Fibroblast of lung (primary cell): ENCODE results near the gene EPB41L1. TPM values are rescaled to one million over a fixed set of nuclear protein-coding genes. Genes with fewer than 3 reads are reported as not detected.

ENCODE experiments used
- DNase-seq, 2 donors: peaks; one replicate each; pipeline versions ENCODE4 v3.0.0 to v3.0.0-alpha.2; 2010; ENCODE audit warnings: low read depth in 2 of 2
- H2AFZ ChIP-seq: 2 replicates; pipeline ENCODE4 v1.5.1; 2012; ENCODE audit warnings: low read length, control low read depth, inconsistent platforms
- H3K27ac ChIP-seq: 2 replicates; pipeline ENCODE4 v1.5.1; 2011; ENCODE audit warnings: low read length, control low read depth; ENCODE audit not compliant: insufficient read depth
- H3K27me3 ChIP-seq: 2 replicates; pipeline ENCODE4 v1.5.1; 2011; ENCODE audit warnings: mild to moderate bottlenecking, low read length; ENCODE audit not compliant: control insufficient read depth, insufficient read depth
- H3K36me3 ChIP-seq: 2 replicates; pipeline ENCODE4 v1.5.1; 2011; ENCODE audit warnings: low read length; ENCODE audit not compliant: control insufficient read depth, insufficient read depth
- H3K4me1 ChIP-seq: 2 replicates; pipeline ENCODE4 v1.5.1; 2011; ENCODE audit warnings: low read length; ENCODE audit not compliant: control insufficient read depth, insufficient read depth; ENCODE audit errors: extremely low read depth
- H3K4me2 ChIP-seq: 2 replicates; pipeline ENCODE4 v1.5.1; 2011; ENCODE audit warnings: low read length, control low read depth; ENCODE audit not compliant: insufficient read depth; ENCODE audit errors: extremely low read depth
- H3K4me3 ChIP-seq, 4 experiments: fragments of 200-600 bp in 1 of 4; sonication (generic) in 1 of 4; replicated peaks in 1 of 4; 2 replicates each; pipeline ENCODE4 v1.5.1; 2011 to 2016; ENCODE audit warnings: low read length in 4 of 4, low read depth in 3 of 4, mild to moderate bottlenecking in 3 of 4, control low read depth in 2 of 4, inconsistent platforms in 1 of 4, mixed read lengths in 1 of 4; ENCODE audit not compliant: insufficient read depth in 1 of 4; ENCODE audit errors: control extremely low read depth in 1 of 4
- H3K79me2 ChIP-seq: 2 replicates; pipeline ENCODE4 v1.5.1; 2012; ENCODE audit warnings: mild to moderate bottlenecking, low read length, inconsistent platforms; ENCODE audit not compliant: control insufficient read depth, insufficient read depth
- H3K9ac ChIP-seq: 2 replicates; pipeline ENCODE4 v1.5.1; 2011; ENCODE audit warnings: mild to moderate bottlenecking, low read length, control low read depth; ENCODE audit not compliant: insufficient read depth
- H3K9me3 ChIP-seq: 2 replicates; pipeline ENCODE4 v1.5.1; 2012; ENCODE audit warnings: low read depth, low read length; ENCODE audit not compliant: control insufficient read depth, insufficient read depth
- H4K20me1 ChIP-seq: 2 replicates; pipeline ENCODE4 v1.5.1; 2011; ENCODE audit warnings: low read length; ENCODE audit not compliant: control insufficient read depth, insufficient read depth; ENCODE audit errors: extremely low read depth
- EZH2 ChIP-seq: IDR thresholded peaks from 2 replicates; pipeline ENCODE4 v1.5.1; 2012; ENCODE audit warnings: low read length, control low read depth, mild to moderate bottlenecking; ENCODE audit errors: missing control alignments
- polyA plus RNA-seq, 2 donors: library from polyadenylated mRNA; depleted of rRNA in 1 of 2; stranded (reverse) in 1 of 2; unstranded in 1 of 2; fragments of >200 nt; gene quantifications; 2 replicates each; pipeline ENCODE4 v1.2.1, GENCODE V29; 2011 to 2012; ENCODE audit warnings: missing spikeins in 1 of 2
- total RNA-seq: library from RNA; depleted of rRNA; stranded (reverse); fragments of >200 nt; gene quantifications from 2 replicates; pipeline ENCODE4 v1.2.1, GENCODE V29; 2014
- TF ChIP-seq, protein P1 (sequence below), 2 donors: IDR thresholded peaks in 1 of 2; conservative IDR thresholded peaks in 1 of 2; 1 replicate in 1 of 2; 2 replicates in 1 of 2; pipeline ENCODE4 v1.5.1; 2011 to 2012; ENCODE audit warnings: low read length in 2 of 2, control low read depth in 1 of 2, inconsistent platforms in 1 of 2, low read depth in 1 of 2, mild to moderate bottlenecking in 1 of 2

EPB41L1 gene
- total and polyA plus RNA-seq, 2 donors (not counting 1 experiment from before 2014, with no cell fraction given) = 16.2 to 17.0 TPM

DNA sequence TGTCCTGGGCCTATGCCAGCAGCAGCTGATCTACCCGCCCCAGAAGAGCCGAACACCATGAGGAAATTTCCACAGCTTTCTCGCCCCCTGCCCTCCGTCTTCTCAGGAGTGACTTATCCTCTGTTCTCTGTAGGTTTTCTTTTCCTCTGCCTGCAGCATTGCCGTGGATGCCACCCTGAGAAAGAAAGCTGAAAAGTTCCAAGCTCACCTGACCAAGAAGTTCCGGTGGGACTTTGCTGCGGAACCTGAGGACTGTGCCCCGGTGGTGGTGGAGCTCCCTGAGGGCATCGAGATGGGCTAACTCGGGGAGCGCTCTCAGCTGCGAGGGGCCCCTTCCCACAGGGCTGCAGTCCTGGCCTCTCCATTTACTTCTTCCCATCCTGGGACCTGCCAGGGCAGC lies 100.9 kb downstream of the EPB41L1 start:
- H3K36me3 ChIP-seq = peaks cover 8% of the 10 kb centered on the region
- no peak overlapping the region for H2AFZ ChIP-seq
- H4K20me1 ChIP-seq = no peaks in the 10 kb centered on the region
- H3K9ac ChIP-seq = no peak overlapping the region
- no peaks in the 10 kb centered on the region for H3K27me3 ChIP-seq
- H3K4me1 ChIP-seq = no peaks in the 10 kb centered on the region
- DNase-seq = no peak
- no peak overlapping the region for H3K4me2 ChIP-seq
- no peak overlapping the region for H3K27ac ChIP-seq
- TF ChIP-seq, protein P1, sequence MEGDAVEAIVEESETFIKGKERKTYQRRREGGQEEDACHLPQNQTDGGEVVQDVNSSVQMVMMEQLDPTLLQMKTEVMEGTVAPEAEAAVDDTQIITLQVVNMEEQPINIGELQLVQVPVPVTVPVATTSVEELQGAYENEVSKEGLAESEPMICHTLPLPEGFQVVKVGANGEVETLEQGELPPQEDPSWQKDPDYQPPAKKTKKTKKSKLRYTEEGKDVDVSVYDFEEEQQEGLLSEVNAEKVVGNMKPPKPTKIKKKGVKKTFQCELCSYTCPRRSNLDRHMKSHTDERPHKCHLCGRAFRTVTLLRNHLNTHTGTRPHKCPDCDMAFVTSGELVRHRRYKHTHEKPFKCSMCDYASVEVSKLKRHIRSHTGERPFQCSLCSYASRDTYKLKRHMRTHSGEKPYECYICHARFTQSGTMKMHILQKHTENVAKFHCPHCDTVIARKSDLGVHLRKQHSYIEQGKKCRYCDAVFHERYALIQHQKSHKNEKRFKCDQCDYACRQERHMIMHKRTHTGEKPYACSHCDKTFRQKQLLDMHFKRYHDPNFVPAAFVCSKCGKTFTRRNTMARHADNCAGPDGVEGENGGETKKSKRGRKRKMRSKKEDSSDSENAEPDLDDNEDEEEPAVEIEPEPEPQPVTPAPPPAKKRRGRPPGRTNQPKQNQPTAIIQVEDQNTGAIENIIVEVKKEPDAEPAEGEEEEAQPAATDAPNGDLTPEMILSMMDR (conservative IDR thresholded peaks at IDR 0.05 in 1 of 2, IDR thresholded peaks at IDR 0.05 in 1 of 2; ENCODE audit: low read depth in 1 of 2, low read length in 2 of 2) = no peak
- no peak for TF ChIP-seq EZH2
- no peak overlapping the region for H3K4me3 ChIP-seq
- no peaks in the 10 kb centered on the region for H3K79me2 ChIP-seq
- no peaks in the 10 kb centered on the region for H3K9me3 ChIP-seq

DNA sequence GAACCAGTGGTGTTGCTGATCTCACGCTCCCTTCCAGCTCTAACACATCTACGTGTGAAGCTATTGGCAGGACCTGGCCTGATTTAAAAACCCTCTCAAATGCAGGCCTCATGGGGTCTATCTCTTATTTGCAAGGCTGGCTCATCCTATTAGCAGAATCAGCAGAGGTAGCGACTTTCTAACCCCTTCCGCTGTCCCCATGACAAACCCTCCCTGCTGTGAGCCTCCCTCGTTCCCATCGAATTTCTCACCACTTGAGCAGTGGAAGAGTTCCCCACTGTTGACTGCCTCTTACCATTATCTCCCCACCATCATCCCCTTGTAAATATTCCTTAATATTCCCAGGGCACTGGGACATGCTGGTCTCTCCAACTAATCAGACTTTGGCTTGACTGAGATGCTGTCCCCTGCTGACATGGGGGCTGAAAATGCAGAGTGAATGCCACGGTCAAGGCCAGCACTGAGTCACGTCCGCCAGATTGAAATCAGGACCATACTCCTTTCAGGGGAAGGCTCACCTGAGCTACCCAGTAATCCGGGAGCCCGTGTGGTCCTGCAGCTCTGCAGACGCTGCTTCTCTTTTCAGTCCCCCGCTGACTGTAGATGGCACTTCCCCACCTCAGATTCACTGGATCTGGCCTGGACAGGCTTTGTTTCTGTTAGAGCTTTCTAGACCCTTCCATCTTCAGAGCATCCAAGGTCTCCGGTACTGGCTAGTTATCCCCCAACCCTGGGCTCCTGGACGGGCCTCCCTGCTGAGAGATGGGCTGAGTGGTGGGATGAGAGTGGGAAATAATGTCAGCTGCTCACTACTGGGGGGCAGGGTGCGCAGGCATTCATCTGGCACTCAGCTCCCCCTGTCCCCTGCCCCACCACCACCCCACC lies 104.9 kb downstream of the EPB41L1 start:
- Histone ChIP-seq H3K27me3 (no peaks in the 10 kb centered on the region), H3K27ac (no peak overlapping the region), H2AFZ (no peak overlapping the region), H3K9me3 (no peaks in the 10 kb centered on the region), H3K4me2 (no peak overlapping the region), H3K4me1 (no peaks in the 10 kb centered on the region), H3K4me3 (no peak overlapping the region), H4K20me1 (no peaks in the 10 kb centered on the region), H3K9ac (no peak overlapping the region), H3K36me3 (peaks cover 4% of the 10 kb centered on the region), H3K79me2 (no peaks in the 10 kb centered on the region)
- DNase-seq = no peak
- TF ChIP-seq, protein P1 (conservative IDR thresholded peaks at IDR 0.05 in 1 of 2, IDR thresholded peaks at IDR 0.05 in 1 of 2; ENCODE audit: low read depth in 1 of 2, low read length in 2 of 2) = no peak
- no peak for TF ChIP-seq EZH2

- no peaks in the 10 kb centered on the region for H3K79me2 ChIP-seq
- no peaks in the 10 kb centered on the region for H4K20me1 ChIP-seq
- no peaks in the 10 kb centered on the region for H3K4me1 ChIP-seq
- TF ChIP-seq EZH2 = no peak
- TF ChIP-seq, protein P1 (conservative IDR thresholded peaks at IDR 0.05 in 1 of 2, IDR thresholded peaks at IDR 0.05 in 1 of 2; ENCODE audit: low read depth in 1 of 2, low read length in 2 of 2) = no peak
- H3K36me3 ChIP-seq = peaks cover 4% of the 10 kb centered on the region
- no peak overlapping the region for H2AFZ ChIP-seq
- no peak overlapping the region for H3K27ac ChIP-seq
- H3K4me2 ChIP-seq = no peak overlapping the region
- no peaks in the 10 kb centered on the region for H3K9me3 ChIP-seq
- H3K4me3 ChIP-seq = no peak overlapping the region
- DNase-seq = no peak
- H3K9ac ChIP-seq = no peak overlapping the region
- H3K27me3 ChIP-seq = no peaks in the 10 kb centered on the region
Observed at GRCh38 chr20:36260316-36260715, 105.8 kb downstream of the EPB41L1 start.
